ENCODE data around the gene TC2N. TPM values are rescaled to one million over a fixed set of nuclear protein-coding genes. Genes with fewer than 3 reads are reported as not detected.

The TC2N gene
- total and polyA plus RNA-seq, 9 of the 15 experiments (the other 6 are each of a cell fraction or from before 2014, with no cell fraction given), result 2.0 to 12.5 (median 7.3) TPM

GRCh38 chr14:91898372-91898771 is 31.0 kb upstream of the TC2N start:
- ATAC-seq (no peak), FAIRE-seq (no peak), DNase-seq (ENCODE audit: extremely low read depth in 1 of 4, low spot score in 3 of 4) (no peak)
- Histone ChIP-seq H3K9me1 (ENCODE audit: control insufficient read depth, insufficient read depth, low read length) (no peaks in the 10 kb centered on the region), H4K20me1 (replicated peaks; ENCODE audit: control insufficient read depth, insufficient read depth, low read length) (no peaks in the 10 kb centered on the region), H3K27ac (ENCODE audit: extremely low read depth, low read depth, low read length) (no peak overlapping the region), H3K9ac (ENCODE audit: insufficient read depth in 1 of 2, low read depth in 2 of 2, low read length in 2 of 2) (no peak overlapping the region), H2AFZ (ENCODE audit: low read depth, low read length) (no peak overlapping the region), H3K27me3 (ENCODE audit: control insufficient read depth in 2 of 2, insufficient read depth in 2 of 2, low read length in 2 of 2) (peaks cover 4 to 29% of the 10 kb centered on the region in 2 experiments), H3K4me3 (no peak overlapping the region), H3K36me3 (ENCODE audit: control insufficient read depth, insufficient read depth, low read length) (no peaks in the 10 kb centered on the region), H3K9me3 (replicated peaks; ENCODE audit: control insufficient read depth, insufficient read depth, low read depth, low read length) (no peaks in the 10 kb centered on the region), H3K4me1 (replicated peaks in 1 of 2; ENCODE audit: control insufficient read depth in 2 of 2, insufficient read depth in 2 of 2, low read length in 2 of 2) (no peaks in the 10 kb centered on the region), H3K4me2 (ENCODE audit: insufficient read depth, low read length) (no peak overlapping the region), H3K79me2 (ENCODE audit: control insufficient read depth, insufficient read depth, low read length) (no peaks in the 10 kb centered on the region)
- intact Hi-C loops (cut with micrococcal nuclease), result loop anchor here (10.0 kb wide), 1 partner anchor 244 kb away; no protein-coding TSS in a partner anchor
- POLR2A ChIA-PET, result no interaction called here
- in situ Hi-C loops (cut with MboI), result no loop called here
- no TSS peak for BruUV-seq (replicated peaks)
- 15% methylated on average over 5 of the region's 5 CpGs for WGBS (ENCODE audit: insufficient coverage, low coverage, missing lambda C conversion rate)
- CTCF ChIA-PET (ENCODE audit: low intra/inter-chr PET ratio), result no interaction called here
- no peak for TF ChIP-seq DPF2 (IDR thresholded peaks at IDR 0.05)
- no peak for TF ChIP-seq RBFOX2 (IDR thresholded peaks at IDR 0.05; ENCODE audit: low read depth, low read length)
- TF ChIP-seq ZNF124 (CRISPR knock-in tag; IDR thresholded peaks at IDR 0.05), result no peak
- no peak for TF ChIP-seq FUS (optimal IDR thresholded peaks at IDR 0.05; ENCODE audit: low read depth, low read length)
- TF ChIP-seq RBM14 (IDR thresholded peaks at IDR 0.05; ENCODE audit: borderline replicate concordance, insufficient read depth, low read depth, low read length), result no peak
- TF ChIP-seq GABPA (tag; conservative IDR thresholded peaks at IDR 0.05; ENCODE audit: low read depth), result no peak
- no peak for TF ChIP-seq ATF2 (CRISPR knock-in tag; IDR thresholded peaks at IDR 0.05)
- TF ChIP-seq REST (IDR thresholded peaks at IDR 0.05; ENCODE audit: borderline replicate concordance), result no peak
- no peak for TF ChIP-seq REST (CRISPR knock-in tag; IDR thresholded peaks at IDR 0.05; ENCODE audit: low read depth)
- no peak for TF ChIP-seq SOX6 (IDR thresholded peaks at IDR 0.05)
- TF ChIP-seq PREB (CRISPR knock-in tag; IDR thresholded peaks at IDR 0.05), result no peak
- TF ChIP-seq ZNF436 (CRISPR knock-in tag; IDR thresholded peaks at IDR 0.05), result no peak
- no peak for TF ChIP-seq MAFG (tag; conservative IDR thresholded peaks at IDR 0.05)
- no peak for TF ChIP-seq ZNF165 (CRISPR knock-in tag; IDR thresholded peaks at IDR 0.05; ENCODE audit: borderline replicate concordance)
